HG03196 (cell line): ENCODE measurements around the gene ZNF550.
A peak's percentile ranks its signal among the peaks of the same experiment; 100 is the strongest.
"Not testable (repeated sequence)": the region's sequence is repeated elsewhere in the genome, so short reads cannot be mapped to it uniquely, and the experiment has no call there.

Experiments used
- ATAC-seq: cut with Tn5 transposase; IDR thresholded peaks from one replicate; pipeline ENCODE4 v1.9.1; 2021; ENCODE audit not compliant: unreplicated experiment

Gene ZNF550

DNA sequence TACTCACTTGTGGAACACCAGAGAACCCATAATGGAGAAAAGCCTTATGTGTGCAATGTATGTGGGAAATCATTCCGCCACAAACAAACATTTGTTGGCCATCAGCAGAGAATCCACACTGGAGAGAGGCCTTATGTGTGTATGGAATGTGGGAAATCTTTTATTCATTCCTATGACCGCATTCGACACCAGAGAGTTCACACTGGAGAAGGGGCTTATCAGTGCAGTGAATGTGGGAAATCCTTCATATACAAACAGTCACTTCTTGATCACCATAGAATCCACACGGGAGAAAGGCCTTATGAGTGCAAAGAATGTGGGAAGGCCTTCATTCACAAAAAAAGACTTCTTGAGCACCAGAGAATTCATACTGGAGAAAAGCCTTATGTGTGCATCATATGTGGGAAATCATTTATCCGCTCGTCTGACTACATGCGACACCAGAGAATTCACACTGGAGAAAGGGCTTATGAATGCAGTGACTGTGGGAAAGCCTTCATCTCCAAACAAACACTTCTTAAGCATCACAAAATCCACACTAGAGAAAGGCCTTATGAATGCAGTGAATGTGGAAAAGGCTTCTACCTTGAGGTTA lies 21.6 kb downstream of the ZNF550 start:
- no peak for ATAC-seq

DNA sequence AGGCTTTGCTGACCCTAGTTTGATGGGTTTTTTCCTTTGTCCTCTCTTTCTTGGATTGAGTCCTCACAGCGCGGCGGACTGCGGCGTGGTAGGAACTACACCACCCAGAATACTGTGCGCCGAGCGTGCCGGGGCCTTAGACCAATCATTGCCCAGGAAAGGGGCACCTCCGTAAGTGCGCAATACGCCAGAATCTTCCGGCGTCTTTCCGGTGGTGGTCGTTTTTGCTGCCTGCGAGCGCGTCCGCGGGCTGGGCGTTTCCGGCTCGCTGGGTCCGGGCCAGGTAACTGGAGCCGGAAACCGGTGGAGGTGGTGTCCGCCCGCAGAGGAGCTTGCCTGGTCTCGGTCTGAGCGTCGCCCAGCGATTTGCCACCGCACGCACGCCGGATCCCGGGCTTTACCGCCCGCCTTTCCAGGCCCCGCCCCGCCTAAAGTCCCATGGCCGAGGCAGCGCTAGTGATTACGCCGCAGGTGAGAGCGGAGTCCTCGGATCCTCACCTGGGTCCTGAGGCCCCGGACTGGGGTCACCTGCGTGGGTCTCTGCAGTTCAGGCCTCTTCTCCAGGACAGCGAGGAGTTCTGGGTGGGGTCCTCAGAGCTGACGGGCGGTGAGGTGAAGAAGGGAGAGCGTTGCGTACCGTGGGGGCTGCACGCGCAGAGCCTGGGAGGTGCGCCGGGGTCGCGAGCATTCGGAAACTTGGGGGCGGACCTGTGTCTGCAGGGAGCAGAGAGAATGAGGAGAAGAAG lies 32.4 kb downstream of the ZNF550 start, which contains the start of gene ZNF549:
TSS of gene ZNF549 (plus strand) at position 221 of the 746 bp plus-strand sequence. CDS start at position 439, 218 bp downstream.
- peak; percentile 99 for ATAC-seq

DNA sequence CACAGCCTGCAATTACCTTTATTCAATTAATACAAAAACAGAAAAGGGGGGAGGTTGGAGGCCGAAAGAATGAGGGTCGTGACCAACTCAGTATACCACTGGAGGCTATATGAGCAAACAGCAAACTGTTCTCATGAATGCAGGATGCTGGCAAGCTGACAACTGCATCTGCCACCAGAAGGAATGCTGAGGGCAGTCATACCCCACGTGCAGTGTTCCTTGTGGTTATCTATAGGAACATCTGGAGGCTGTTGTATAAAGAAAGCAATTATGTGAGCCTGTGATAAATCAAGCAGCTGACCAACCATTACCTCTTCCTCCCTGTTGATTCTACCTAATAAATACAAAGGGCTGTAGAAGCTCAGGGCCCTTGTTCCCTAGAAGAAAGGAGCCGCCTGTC lies 41.6 kb downstream of the ZNF550 start:
- not testable (repeated sequence) for ATAC-seq

DNA sequence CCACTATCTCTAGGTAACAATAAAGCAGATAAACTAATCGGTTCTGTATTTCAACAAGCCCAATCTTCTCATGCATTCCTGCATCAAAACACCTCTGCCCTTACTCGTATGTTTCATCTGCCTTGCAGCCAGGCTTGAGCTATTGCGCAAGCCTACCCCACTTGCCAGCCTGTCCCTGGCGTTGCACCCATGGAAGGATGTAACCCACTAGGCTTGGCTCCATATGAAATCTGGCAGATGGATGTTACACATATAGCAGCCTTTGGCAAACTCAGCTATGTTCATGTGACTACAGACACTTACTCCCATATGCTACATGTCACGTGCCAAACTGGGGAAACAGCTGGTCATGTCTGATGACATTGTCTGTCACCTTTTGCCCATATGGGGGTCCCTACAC lies 44.4 kb downstream of the ZNF550 start:
- ATAC-seq = no peak

DNA sequence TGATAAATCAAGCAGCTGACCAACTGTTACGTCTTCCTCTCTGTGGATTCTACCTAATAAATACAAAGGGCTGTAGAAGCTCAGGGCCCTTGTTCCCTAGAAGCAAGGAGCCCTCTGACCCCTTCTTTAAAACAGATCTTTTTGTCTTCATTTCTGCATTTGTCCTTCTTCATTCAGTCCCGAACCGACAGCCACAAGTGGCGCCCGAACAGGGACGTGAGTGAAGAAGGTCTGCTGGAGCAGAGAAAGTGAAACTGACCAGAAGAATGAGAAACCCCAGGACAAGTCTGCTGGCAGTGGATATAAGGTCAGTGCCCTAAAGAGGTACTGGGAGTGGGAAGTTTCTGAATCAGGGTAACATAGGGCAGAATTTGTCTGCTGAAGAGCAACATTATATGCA lies 46.8 kb downstream of the ZNF550 start:
- ATAC-seq = no peak

DNA sequence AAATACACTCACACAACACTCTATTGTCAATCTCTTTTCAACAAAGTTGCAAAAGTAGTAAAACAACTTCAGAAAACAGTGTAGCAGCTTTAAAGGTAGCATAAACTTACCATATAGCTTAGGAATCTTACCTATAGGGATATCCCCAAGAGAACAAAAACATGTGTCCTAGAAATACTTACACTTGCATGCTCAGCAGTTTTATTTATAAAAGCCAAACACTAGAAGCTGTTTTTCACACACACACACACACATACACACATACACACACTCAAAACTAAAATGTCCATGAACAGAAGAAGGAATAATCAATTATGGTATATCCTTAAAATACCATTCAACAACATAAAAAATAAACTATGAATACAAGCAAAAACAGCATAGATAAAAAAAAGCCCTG lies 48.2 kb downstream of the ZNF550 start:
- no peak for ATAC-seq

DNA sequence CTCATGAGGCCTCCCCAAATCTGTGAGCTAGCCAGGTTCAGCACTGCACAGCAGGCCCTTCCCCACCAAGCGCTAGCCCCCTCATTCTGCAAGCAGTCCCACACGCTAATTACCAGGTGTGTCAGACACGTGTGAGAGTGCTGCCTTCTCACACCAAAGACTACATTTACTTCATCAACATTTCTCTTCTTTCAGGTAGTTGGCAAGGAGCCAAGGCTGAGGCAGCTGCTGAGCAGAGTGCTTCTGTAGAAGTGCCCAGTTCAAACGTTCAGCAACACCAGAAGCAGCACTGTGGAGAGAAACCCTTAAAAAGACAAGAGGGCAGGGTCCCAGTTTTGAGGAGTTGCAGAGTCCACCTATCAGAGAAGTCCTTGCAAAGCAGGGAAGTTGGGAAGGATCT lies 53.5 kb downstream of the ZNF550 start:
- ATAC-seq = no peak

DNA sequence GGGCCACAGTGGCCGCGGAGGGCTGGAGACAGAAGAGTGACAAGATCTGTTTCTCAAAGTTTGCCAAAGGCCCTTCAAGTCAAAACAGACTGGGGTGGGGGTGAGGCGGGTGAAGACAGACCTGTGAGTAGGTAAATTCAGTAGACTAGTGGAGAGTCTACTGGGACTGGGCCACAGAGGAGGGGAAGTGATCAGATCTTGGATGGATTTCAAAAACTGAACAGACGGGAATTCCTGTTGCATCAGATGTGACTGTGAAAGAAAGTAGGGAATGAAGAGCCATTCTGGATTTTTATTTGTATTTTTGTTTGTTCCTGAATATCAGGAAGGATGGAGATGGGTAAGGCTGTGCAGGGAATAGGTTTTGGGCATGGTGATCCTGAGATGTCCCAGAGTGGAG lies 59.3 kb downstream of the ZNF550 start:
- not testable (repeated sequence) for ATAC-seq

DNA sequence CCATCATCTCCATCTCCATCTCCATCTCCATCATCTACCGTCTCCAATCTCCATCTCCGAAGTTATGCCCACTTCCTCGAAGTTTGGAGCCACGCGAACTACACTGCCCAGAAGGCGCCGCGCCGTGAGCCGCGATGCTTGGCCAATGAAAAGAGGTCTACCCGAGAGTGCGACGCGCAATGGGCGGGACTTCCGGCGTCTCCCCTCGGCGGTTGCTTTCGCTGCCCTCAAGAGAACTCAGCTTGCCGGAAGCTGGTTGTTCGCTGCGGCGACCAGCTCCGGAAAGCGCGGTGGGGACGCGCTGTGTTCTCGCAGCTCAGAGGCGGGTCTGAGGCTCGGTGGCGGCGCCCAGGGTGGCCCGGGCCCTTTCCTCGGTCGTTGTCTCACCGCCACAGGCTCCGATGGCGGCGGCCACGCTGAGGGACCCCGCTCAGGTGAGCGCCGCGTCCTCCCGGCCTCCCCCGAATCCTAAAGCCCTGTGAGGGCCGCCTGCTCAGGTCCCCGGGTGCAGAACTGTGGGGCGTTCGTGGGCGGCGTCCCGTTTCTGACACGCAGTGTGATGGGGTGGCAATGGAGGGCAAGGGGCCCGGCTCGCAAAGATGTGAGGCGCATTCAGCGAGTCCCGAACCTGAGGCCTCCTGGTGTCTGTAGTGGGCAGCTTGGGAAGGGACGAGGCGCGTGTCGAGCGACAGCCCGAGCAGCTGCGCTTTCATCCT lies 59.8 kb downstream of the ZNF550 start, which contains the start of gene ZNF773:
TSS of gene ZNF773 (plus strand) at position 259 of the 716 bp plus-strand sequence. CDS start at position 402, 143 bp downstream.
- peak; percentile 97 for ATAC-seq

DNA sequence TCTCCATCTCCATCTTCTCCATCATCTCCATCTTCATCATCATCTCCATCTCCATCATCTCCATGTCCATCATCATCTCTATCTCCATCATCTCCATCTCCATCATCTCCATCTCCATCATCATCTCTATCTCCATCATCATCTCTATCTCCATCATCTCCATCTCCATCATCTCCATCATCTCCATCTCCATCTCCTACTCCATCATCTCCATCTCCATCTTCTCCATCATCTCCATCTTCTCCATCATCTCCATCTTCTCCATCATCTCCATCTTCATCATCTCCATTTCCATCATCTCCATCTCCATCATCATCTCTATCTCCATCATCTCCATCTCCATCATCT lies 60.4 kb downstream of the ZNF550 start:
- not testable (repeated sequence) for ATAC-seq

DNA sequence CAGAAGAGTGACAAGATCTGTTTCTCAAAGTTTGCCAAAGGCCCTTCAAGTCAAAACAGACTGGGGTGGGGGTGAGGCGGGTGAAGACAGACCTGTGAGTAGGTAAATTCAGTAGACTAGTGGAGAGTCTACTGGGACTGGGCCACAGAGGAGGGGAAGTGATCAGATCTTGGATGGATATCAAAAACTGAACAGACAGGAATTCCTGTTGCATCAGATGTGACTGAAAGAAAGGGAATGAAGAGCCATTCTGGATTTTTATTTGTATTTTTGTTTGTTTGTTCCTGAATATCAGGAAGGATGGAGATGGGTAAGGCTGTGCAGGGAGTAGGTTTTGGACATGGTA lies 71.4 kb downstream of the ZNF550 start:
- not testable (repeated sequence) for ATAC-seq

DNA sequence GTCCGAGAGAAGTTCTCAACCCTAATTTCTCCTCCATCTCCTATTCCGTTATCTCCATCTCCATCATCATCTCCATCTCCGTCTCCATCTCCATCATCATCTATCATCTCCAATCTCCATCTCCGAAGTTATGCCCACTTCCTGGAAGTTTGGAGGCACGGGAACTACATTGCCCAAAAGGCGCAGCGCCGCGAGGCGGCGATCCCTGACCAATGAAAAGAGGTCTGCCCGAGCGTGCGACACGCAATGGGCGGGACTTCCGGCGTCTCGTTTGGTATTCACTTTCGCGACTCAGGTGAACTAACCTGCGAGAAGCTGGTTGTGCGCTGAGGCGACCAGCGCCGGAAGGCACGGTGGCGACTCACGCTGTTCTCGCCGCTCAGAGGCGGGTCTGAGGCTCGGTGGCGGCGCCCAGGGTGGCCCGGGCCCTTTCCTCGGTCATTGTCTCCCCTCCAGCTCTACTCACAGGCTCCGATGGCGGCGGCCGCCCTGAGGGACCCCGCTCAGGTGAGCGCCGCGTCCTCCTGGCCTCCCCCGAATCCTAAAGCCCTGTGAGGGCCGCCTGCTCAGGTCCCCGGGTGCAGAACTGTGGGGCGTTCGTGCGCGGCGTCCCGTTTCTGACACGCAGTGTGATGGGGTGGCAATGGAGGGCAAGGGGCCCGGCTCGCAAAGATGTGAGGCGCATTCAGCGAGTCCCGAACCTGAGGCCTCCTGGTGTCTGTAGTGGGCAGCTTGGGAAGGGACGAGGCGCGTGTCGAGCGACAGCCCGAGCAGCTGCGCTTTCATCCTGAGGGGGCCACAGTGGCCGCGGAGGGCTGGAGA lies 72.0 kb downstream of the ZNF550 start, which contains the start of gene ZNF419:
TSS of gene ZNF419 (plus strand) at position 274 of the 822 bp plus-strand sequence. CDS start at position 475, 201 bp downstream.
- peak; percentile 95 for ATAC-seq
